Stimulated activated naive CD8-positive, alpha-beta T cell treated with anti-CD3 and anti-CD28 coated beads, Interleukin-15, Interleukin-2, amounts not matched to agents 100 U/mL and 50 U/mL, for 24 hours (primary cell): Measurements from ENCODE around the gene PRKG1.
A peak's percentile ranks its signal among the peaks of the same experiment; 100 is the strongest.
"Not testable (repeated sequence)": the region's sequence is repeated elsewhere in the genome, so short reads cannot be mapped to it uniquely, and the experiment has no call there.

Experiments used
- ATAC-seq: fragments of 150-1000 bp; cut with Tn5 transposase; one replicate; pipeline ENCODE4 v1.10.0; 2021
- DNase-seq: peaks from one replicate; pipeline ENCODE4 v3.0.0; 2021

PRKG1 gene

GRCh38 chr10:52226197-52226847, 1152.0 kb downstream of the PRKG1 start:
- ATAC-seq (no peak), DNase-seq (no peak)

- no peak for ATAC-seq
- no peak for DNase-seq
These were observed 1154.3 kb downstream of the PRKG1 start for GRCh38 chr10:52228556-52228955.

DNA sequence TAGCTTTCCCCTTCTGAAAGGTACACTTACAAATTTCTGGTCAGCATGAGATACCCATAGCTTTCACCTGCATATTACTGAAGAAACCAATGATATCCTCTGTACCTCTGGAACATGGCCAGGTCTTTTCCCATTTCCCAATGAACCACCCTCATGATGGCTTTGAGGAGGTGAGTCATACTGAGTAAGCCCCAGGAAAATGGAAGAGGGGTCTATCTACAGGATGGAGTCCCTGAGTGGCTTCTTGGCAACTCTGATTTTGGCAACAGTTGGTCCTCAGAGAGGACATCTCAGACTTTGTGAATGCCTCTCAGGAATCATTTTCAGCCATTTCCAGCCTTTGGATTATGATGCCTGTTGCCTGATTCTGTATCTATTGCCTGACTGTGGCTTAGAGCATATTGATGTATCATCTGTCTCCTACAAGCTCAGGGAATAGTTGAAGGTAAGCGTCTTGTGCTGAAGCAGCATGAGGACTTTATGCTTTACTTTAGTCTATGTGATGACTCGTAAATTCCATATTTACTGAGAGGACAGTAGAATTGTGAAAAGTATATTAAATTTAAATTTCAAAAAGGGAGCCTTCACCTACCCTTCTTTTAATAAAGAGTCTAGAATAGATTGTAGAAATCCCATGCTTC, 1155.1 kb downstream of the PRKG1 start:
- no peak for ATAC-seq
- no peak for DNase-seq

GRCh38 chr10:52232561-52233350, 1158.5 kb downstream of the PRKG1 start:
- DNase-seq (no peak), ATAC-seq (no peak)

DNA sequence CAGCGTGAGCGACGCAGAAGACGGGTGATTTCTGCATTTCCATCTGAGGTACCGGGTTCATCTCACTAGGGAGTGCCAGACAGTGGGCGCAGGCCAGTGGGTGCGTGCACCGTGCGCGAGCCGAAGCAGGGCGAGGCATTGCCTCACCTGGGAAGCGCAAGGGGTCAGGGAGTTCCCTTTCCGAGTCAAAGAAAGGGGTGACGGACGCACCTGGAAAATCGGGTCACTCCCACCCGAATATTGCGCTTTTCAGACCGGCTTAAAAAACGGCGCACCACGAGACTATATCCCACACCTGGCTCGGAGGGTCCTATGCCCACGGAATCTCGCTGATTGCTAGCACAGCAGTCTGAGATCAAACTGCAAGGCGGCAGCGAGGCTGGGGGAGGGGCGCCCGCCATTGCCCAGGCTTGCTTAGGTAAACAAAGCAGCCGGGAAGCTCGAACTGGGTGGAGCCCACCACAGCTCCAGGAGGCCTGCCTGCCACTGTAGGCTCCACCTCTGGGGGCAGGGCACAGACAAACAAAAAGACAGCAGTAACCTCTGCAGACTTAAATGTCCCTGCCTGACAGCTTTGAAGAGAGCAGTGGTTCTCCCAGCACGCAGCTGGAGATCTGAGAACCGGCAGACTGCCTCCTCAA, 1159.2 kb downstream of the PRKG1 start:
- not testable (repeated sequence) for DNase-seq, ATAC-seq

GRCh38 chr10:52239771-52240170, 1165.5 kb downstream of the PRKG1 start:
- ATAC-seq (no peak), DNase-seq (no peak)

DNA sequence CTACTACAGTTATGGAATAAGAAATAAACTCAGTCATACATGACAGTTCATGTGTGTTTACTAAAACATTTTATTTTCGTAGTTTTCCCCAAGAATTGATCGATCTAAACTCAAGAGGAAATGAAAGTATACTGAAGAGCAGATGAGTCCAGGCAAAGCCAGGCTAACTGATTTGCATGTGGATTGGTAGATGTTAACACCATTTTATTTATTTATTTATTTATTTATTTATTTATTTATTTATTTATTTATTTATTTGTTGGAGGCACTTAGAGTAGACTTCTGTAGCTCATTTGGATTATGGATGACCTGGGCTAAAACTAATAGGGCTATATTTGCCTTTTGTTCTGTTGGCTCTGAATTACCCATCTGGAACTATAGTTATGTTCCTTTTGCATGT, 1171.3 kb downstream of the PRKG1 start:
- DNase-seq = no peak
- no peak for ATAC-seq

- not testable (repeated sequence) for ATAC-seq, DNase-seq
These were observed 1173.6 kb downstream of the PRKG1 start for GRCh38 chr10:52247929-52248328.

GRCh38 chr10:52248697-52249306, 1174.5 kb downstream of the PRKG1 start:
- no peak for ATAC-seq
- no peak for DNase-seq

DNA sequence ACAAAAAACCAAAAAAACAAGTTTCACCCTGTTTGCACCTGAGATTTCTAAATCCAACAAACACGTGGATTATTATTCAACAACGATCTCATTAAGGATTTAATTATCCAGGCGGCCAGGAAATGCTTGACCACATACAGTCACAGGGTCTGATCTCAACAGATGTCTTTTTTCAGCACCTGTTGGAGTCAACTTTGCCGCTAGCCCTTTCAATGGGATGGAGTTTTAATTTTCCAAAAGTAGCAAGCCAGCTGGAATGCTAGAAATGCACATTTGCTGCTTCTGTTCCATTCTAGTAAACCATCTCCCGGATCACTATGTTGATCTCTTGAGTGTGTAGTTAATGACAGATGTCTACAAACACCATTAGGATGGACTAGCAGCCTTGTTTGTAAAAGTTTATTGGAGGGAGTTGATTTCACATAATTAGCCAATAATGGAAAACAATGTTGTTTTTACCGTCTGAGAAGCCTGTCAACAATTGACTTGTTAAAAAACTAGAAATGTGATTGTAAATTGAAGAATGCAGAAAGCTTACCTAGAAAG, 1175.6 kb downstream of the PRKG1 start:
- no peak for DNase-seq
- no peak for ATAC-seq

GRCh38 chr10:52250510-52250909, 1176.2 kb downstream of the PRKG1 start:
- ATAC-seq (no peak), DNase-seq (no peak)

DNA sequence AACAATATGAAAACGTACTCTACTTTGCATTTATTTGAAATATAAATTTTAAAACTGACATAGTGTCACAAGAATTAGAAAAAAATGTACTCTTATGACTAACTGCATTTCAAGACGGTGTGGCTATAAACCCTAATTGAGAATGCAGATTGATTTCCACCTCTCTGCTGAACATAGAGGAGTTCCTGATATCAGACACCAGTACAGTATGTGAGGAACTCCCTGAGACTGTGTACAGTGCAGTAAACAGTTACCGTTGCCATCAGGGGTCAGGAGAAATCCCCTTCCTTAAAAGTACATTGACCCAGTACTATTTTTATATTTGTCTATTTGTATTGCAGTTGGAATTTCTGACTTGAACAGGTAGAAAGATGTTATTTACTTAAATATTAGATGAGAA, 1178.0 kb downstream of the PRKG1 start:
- DNase-seq (no peak), ATAC-seq (no peak)

DNA sequence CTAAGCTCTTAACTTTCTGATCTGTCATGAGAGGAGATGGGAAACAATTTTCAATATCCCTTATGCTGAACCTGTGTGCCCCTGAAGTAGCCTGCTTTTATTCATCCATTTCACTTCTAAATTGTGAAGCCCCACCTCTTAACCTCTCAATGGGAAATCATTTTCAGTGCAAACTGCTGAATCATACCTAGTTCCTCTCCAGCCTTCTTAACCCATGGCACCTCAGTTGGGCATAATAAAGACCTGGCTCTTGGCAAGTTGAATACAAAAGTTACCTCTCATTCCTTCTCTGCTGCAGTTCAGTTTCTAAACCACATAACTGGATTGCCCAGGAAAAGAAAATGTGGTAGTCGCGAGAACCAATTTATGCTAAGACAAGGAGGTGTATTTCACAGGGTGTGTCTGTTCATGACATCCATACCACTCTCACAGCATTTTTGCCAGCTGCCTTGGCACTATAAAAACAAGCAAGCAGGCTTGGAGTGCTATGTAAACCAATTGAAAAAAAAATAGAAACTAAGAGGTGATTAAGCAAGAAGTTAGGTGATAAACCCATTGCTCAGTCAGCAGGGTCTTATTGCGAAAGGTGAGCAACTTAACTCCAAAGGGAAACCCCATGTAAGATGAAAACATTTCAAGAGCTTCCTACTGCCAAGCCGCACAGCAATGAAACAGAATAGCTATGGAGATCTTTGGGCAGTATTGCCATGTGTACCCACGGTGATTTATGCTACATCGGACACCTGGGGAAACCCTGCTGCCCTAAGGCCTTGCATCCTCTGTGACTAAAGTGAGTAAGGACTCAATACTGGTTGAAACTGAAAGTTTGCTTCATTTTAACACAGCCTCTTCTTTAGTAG, 1182.8 kb downstream of the PRKG1 start:
- ATAC-seq = peak; percentile 32
- DNase-seq = no peak

DNA sequence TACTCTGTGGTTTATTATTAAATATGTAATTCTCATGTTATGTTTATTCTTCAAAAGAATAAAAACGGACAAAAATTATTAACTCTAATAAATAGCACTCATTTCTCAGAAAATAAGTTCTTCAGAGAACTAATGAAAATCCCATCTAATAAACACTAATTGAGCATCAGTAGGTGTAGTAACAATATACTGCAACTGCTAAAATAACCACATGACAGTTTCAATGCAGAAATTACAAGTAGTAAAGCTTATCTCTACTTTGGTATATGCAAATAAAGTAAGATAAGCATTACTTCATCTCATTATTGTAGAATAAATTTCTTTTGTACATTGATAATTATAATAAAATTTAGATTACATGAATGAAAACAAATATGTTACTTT, 1183.4 kb downstream of the PRKG1 start:
- no peak for DNase-seq
- no peak for ATAC-seq

GRCh38 chr10:52258799-52259425, 1184.6 kb downstream of the PRKG1 start:
- DNase-seq (no peak), ATAC-seq (no peak)

- ATAC-seq = no peak
- DNase-seq = no peak
These were observed 1185.1 kb downstream of the PRKG1 start for GRCh38 chr10:52259426-52259812.

- DNase-seq (no peak), ATAC-seq (peak; percentile 32)
These were observed 1187.1 kb downstream of the PRKG1 start for GRCh38 chr10:52261362-52261761.

DNA sequence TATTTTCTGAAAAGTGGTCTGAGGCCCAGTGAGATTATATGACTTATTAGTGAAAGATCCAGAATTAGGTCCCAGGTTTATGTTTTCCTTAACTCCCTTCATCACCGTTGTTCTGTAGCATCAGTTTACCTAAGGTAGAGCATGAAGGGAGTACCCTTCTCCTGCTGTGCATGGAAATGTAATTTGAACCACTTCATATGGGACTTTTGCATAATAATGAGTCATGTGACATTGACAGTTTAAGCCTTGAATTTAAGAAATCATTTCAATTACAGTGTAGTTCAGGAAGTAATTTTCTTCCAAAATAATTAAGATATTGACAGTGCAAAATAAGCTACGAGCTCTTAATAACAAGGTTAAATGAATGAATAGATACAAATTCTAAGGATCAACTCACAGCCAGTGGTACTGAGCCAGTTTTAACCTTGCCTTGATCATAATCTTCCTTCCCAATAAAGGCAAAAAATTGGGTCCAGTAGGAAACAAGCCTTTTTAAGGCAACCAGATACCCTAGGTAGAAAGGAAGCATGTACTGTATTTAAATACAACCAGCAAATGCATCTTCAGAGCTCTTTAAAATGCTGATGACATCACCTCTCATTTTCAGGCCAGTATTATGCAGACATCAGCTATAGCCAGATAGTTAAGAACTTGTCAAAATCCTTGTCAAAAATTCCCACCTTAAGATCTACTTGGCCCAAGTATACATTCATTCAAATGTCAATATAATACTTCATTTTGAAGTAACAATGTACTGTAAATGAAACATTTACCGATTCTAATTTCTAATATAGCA, 1191.0 kb downstream of the PRKG1 start:
- ATAC-seq = no peak

GRCh38 chr10:52266858-52267257, 1192.6 kb downstream of the PRKG1 start:
- no peak for DNase-seq

More for the DNA sequence above, 1191.0 kb downstream of the PRKG1 start:
- DNase-seq = no peak

DNA sequence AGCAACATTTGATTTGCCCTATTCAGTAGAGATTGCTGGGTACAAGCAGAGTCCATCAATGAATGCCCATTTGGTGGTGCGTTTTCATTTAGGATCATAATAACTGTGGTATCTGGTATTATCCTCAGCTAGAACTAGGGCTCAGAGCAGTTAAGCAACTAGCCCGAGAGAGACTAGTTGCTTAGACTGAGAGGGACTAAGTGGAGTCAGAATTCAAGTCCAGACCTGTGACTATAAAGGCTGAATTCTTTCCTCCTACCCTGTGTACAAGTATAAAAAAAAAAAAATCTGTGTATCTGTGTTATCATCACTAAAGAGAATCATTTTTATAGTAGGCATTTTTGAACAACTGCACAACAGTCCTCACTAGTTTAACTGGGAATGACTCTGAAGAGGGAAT, 1194.5 kb downstream of the PRKG1 start:
- ATAC-seq (no peak), DNase-seq (no peak)

More at GRCh38 chr10:52266858-52267257, 1192.6 kb downstream of the PRKG1 start:
- ATAC-seq = no peak
